ENCODE data around the gene NFIB. TPM values are rescaled to one million over a fixed set of nuclear protein-coding genes. Genes with fewer than 3 reads are reported as not detected.

The NFIB gene
- total RNA-seq, 1 donor, result 12.1 TPM

DNA sequence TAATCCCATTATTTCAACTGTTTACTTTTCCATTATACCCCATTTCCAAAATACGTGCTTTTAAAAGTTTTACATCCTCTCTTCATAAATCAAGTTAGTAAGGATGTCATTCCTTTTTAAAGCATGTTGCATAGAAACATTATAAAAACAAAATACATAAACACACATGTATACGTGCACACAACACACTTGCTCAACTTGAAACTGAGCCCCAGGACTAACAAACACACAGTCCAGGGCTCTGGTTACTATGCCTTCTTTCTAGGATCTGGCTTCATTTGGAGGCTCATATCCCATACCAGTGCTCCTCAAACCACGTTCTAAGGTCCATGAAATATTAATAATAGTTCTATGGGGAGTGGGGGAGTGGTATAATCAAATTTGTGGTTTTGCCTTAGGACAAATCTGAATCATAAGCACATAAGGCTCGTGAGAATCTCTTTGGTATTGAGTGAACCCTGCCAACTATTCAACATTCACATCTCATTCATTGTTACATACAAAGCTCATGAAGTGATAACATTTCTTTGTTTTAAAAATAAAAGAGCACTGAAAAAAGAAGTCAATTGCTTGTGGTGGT lies 55.2 kb downstream of the NFIB start:
- DNase-seq (ENCODE audit: low read depth), result no peak
- H3K4me3 ChIP-seq (ENCODE audit: low read depth, low read length), result no peak overlapping the region

DNA sequence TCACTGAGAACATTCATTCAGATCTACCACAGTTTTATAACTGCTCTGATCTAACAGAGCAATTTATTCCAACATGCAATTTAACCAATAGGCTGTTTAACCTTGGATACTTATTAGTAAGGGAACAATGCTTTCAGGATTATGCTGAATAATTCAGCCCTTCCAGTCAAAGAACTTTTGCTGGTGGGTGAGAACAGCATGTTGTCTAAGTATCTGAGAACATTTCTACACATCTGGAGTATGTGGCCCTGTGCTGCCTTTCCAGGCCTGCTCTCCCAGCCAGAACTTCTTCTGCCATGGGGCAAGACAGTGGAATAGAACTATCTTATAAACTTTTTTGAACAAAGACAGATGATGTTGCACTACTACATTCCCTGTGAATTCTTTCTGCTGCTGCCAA lies 55.8 kb downstream of the NFIB start:
- TF ChIP-seq CTCF (IDR thresholded peaks at IDR 0.05; ENCODE audit: insufficient read depth, low read depth, low read length), result no peak
- H3K4me3 ChIP-seq (ENCODE audit: low read depth, low read length), result no peak overlapping the region
- DNase-seq (ENCODE audit: low read depth), result no peak

More for the DNA sequence above, 55.2 kb downstream of the NFIB start:
- TF ChIP-seq CTCF (IDR thresholded peaks at IDR 0.05; ENCODE audit: insufficient read depth, low read depth, low read length), result no peak

DNA sequence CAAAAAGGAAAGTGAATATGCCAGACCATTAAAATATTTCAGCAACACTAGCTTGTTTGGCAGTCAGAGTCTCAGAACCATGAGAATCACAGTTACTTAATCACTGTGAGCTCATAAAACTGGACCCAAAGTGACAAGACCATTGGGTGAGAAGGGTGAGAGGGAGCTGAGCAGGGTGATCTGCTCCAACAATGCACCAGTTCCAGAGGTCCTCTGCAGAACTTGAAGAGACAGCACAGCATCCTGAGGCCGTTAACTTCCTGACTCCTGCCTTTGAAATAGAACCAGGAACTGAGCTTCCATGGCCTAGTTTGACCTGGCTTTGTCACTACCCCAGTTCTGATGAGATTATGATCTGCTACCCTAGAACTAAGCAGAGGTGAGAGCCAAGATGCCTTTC lies 57.4 kb downstream of the NFIB start:
- H3K4me3 ChIP-seq (ENCODE audit: low read depth, low read length), result no peak overlapping the region
- TF ChIP-seq CTCF (IDR thresholded peaks at IDR 0.05; ENCODE audit: insufficient read depth, low read depth, low read length), result no peak
- no peak for DNase-seq (ENCODE audit: low read depth)

DNA sequence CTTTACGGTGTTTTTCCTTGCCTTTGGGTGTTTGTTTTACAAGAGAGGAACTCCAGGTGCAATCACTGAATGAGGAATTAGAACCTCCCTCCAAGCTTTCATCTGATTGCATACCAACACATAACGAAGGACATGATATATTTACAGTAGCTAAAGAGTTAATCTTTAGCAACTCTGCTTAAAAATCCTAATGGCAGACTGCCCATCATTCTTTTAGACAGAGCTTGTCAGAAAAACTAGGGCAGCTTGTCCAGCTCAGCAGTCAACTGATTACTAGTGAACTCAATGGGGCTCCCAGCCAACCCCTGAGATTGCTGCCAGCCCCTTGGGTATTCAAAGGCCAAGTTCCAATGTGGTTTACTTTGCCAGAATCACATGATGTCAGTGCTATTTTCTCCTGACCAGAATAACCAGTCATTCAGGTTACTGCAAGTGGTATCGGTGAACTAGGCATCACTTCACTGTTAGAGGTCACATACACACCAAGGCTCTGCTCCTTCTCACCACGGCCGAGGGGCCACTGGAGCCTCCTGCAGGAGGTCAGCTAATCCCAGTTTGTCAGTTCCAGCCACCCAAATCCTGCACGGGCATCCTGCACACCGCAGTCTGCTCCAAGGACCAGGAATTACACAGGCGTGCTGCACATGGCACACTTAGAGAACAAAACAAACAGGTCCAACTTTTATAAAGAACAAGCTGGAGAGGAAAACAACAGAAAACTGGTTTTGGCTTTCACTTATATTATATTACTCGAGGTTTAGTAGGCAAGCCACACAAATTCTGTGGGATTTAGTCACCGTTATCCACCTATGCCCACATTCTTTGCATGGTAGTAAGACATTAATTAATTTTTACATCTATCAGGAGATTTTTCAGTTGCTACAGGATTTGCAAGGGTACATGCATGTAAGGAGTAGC lies 62.5 kb downstream of the NFIB start:
- no peak for TF ChIP-seq CTCF (IDR thresholded peaks at IDR 0.05; ENCODE audit: insufficient read depth, low read depth, low read length)
- peak; percentile 28 for DNase-seq (ENCODE audit: low read depth)
- H3K4me3 ChIP-seq (ENCODE audit: low read depth, low read length), result no peak overlapping the region

DNA sequence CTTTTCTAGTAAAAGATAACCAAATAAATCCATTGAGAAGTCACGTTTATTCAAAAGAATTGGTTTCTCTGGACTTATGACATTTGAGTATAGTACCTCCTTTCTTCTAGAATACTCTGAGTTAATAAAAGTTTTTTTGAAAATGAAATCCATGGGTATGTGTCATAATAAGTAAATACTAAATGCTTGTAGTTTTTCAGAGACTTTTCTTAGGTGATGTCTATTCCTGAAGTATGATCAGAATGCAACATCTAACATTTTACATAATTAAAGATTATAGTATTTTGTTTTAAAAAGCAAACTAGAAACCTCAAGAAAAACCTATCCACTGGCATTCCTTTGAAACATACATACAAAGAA lies 63.2 kb downstream of the NFIB start:
- no peak for TF ChIP-seq CTCF (IDR thresholded peaks at IDR 0.05; ENCODE audit: insufficient read depth, low read depth, low read length)
- H3K4me3 ChIP-seq (ENCODE audit: low read depth, low read length), result no peak overlapping the region
- DNase-seq (ENCODE audit: low read depth), result no peak

DNA sequence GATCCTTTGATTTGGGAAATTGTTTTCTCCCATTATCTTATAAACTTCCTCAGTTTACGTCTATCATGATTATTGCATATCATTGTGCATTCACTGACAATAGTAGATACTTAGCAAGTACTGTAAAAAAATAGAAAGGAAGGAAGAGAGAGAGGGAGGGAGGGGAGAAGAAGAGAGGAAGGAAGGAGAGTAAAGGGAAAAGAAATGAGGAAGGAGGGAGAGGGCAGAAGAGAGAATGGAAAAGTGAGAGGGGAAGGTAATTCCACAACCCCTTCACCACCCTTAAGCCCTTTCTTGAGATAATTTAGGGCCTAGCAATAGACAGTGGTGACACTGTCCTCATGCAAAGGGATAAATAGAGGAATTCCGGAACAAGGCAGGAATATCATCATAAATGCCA lies 64.4 kb downstream of the NFIB start:
- no peak overlapping the region for H3K4me3 ChIP-seq (ENCODE audit: low read depth, low read length)
- DNase-seq (ENCODE audit: low read depth), result no peak
- TF ChIP-seq CTCF (IDR thresholded peaks at IDR 0.05; ENCODE audit: insufficient read depth, low read depth, low read length), result no peak
